ENCODE data around the gene NCR1.

Gene NCR1

GRCh38 chr19:54882758-54883157 lies 23.2 kb upstream of the NCR1 start:
- Histone ChIP-seq H3K9me3 (replicated peaks; ENCODE audit: insufficient read depth, low read length) (no peaks in the 10 kb centered on the region), H4K20me1 (ENCODE audit: insufficient read depth, low read length) (no peaks in the 10 kb centered on the region), H3K9me2 (replicated peaks; ENCODE audit: insufficient read depth, low read length) (no peaks in the 10 kb centered on the region), H3K4me1 (ENCODE audit: low read length) (peaks cover 4% of the 10 kb centered on the region; the same call in 1 of the 2 replicates), H3K79me2 (ENCODE audit: low read length) (no peaks in the 10 kb centered on the region), H2AFZ (ENCODE audit: low read length) (peak overlapping the region; percentile 89), H3K9ac (ENCODE audit: low read length) (peak overlapping the region; percentile 26; the same call in 1 of the 2 replicates), H3K27ac (ENCODE audit: low read length) (no peak overlapping the region), H3K4me2 (ENCODE audit: low read depth, low read length) (peak overlapping the region; percentile 90; the same call in 1 of the 2 replicates), H3K4me3 (ENCODE audit: low read length) (0 out of 2 replicates have a peak overlapping the region, but pooled peaks have one; percentile 50), H3K36me3 (replicated peaks; ENCODE audit: insufficient read depth, low read length) (no peaks in the 10 kb centered on the region), H3F3A (ENCODE audit: insufficient read depth, low read length) (no peaks in the 10 kb centered on the region), H3K27me3 (replicated peaks; ENCODE audit: insufficient read depth, low read length) (peaks cover 44% of the 10 kb centered on the region)
- DNase-seq, result peak; percentile 86
- peak; percentile 52 for TF ChIP-seq CTCF (IDR thresholded peaks at IDR 0.05; ENCODE audit: low read length)
- TF ChIP-seq EZH2 (optimal IDR thresholded peaks at IDR 0.05; ENCODE audit: low read depth, low read length), result no peak

GRCh38 chr19:54883228-54883627 lies 22.7 kb upstream of the NCR1 start:
- peak overlapping the region; percentile 90; the same call in 1 of the 2 replicates for H3K4me2 ChIP-seq (ENCODE audit: low read depth, low read length)
- H3K4me1 ChIP-seq (ENCODE audit: low read length), result peaks cover 4% of the 10 kb centered on the region; the same call in 1 of the 2 replicates
- peaks cover 44% of the 10 kb centered on the region for H3K27me3 ChIP-seq (replicated peaks; ENCODE audit: insufficient read depth, low read length)
- H3F3A ChIP-seq (ENCODE audit: insufficient read depth, low read length), result no peaks in the 10 kb centered on the region
- H3K36me3 ChIP-seq (replicated peaks; ENCODE audit: insufficient read depth, low read length), result no peaks in the 10 kb centered on the region
- peak overlapping the region; percentile 50 for H3K4me3 ChIP-seq (ENCODE audit: low read length)
- no peaks in the 10 kb centered on the region for H4K20me1 ChIP-seq (ENCODE audit: insufficient read depth, low read length)
- H3K27ac ChIP-seq (ENCODE audit: low read length), result no peak overlapping the region
- no peaks in the 10 kb centered on the region for H3K9me3 ChIP-seq (replicated peaks; ENCODE audit: insufficient read depth, low read length)
- TF ChIP-seq EZH2phosphoT487 (IDR thresholded peaks at IDR 0.05; ENCODE audit: low read length) (no peak), CTCF (IDR thresholded peaks at IDR 0.05; ENCODE audit: low read length) (no peak), EZH2 (optimal IDR thresholded peaks at IDR 0.05; ENCODE audit: low read depth, low read length) (no peak)
- H3K9ac ChIP-seq (ENCODE audit: low read length), result peak overlapping the region; percentile 26; the same call in 1 of the 2 replicates
- H3K79me2 ChIP-seq (ENCODE audit: low read length), result no peaks in the 10 kb centered on the region
- DNase-seq, result no peak
- peak overlapping the region; percentile 89 for H2AFZ ChIP-seq (ENCODE audit: low read length)
- H3K9me2 ChIP-seq (replicated peaks; ENCODE audit: insufficient read depth, low read length), result no peaks in the 10 kb centered on the region

GRCh38 chr19:54888239-54888638 lies 17.7 kb upstream of the NCR1 start:
- Histone ChIP-seq H3K4me3 (ENCODE audit: low read length) (no peak overlapping the region), H3K27me3 (replicated peaks; ENCODE audit: insufficient read depth, low read length) (peaks cover 48% of the 10 kb centered on the region), H3K79me2 (ENCODE audit: low read length) (no peaks in the 10 kb centered on the region), H3K9ac (ENCODE audit: low read length) (no peak overlapping the region), H3K4me2 (ENCODE audit: low read depth, low read length) (no peak overlapping the region), H3K9me3 (replicated peaks; ENCODE audit: insufficient read depth, low read length) (no peaks in the 10 kb centered on the region), H3K9me2 (replicated peaks; ENCODE audit: insufficient read depth, low read length) (no peaks in the 10 kb centered on the region), H3K36me3 (replicated peaks; ENCODE audit: insufficient read depth, low read length) (no peaks in the 10 kb centered on the region), H3K27ac (ENCODE audit: low read length) (no peak overlapping the region), H4K20me1 (ENCODE audit: insufficient read depth, low read length) (no peaks in the 10 kb centered on the region), H2AFZ (ENCODE audit: low read length) (no peak overlapping the region), H3F3A (ENCODE audit: insufficient read depth, low read length) (no peaks in the 10 kb centered on the region), H3K4me1 (ENCODE audit: low read length) (peaks cover 2% of the 10 kb centered on the region; the same call in 1 of the 2 replicates)
- no peak for DNase-seq
- TF ChIP-seq EZH2 (optimal IDR thresholded peaks at IDR 0.05; ENCODE audit: low read depth, low read length) (no peak), CTCF (IDR thresholded peaks at IDR 0.05; ENCODE audit: low read length) (no peak), EZH2phosphoT487 (IDR thresholded peaks at IDR 0.05; ENCODE audit: low read length) (no peak)
